Peyer's patch (tissue), 4 donors: ENCODE data around the gene KLHL40. TPM values are rescaled to one million over a fixed set of nuclear protein-coding genes. Genes with fewer than 3 reads are reported as not detected.

ENCODE experiments used
- DNase-seq, 3 donors: peaks; one replicate each; pipeline ENCODE4 v3.0.0-alpha.2; 2017 to 2019
- H3K27ac ChIP-seq, 4 donors: fragments of 200-600 bp; sonication (generic); one replicate each; pipeline ENCODE4 v1.5.1; 2016 to 2019
- H3K27me3 ChIP-seq, 2 donors: fragments of 200-600 bp; sonication (generic); one replicate each; pipeline ENCODE4 v1.5.1; 2019
- H3K36me3 ChIP-seq, 3 donors: fragments of 200-600 bp; sonication (generic); one replicate each; pipeline ENCODE4 v1.5.1; 2016 to 2019
- H3K4me1 ChIP-seq, 4 donors: fragments of 200-600 bp; sonication (generic); one replicate each; pipeline ENCODE4 v1.5.1; 2016 to 2019
- H3K4me3 ChIP-seq, 4 donors: fragments of 200-600 bp; sonication (generic); 1 replicate in 3 of 4; 2 replicates in 1 of 4; pipeline ENCODE4 v1.5.1; 2016 to 2019; ENCODE audit warnings: mild to moderate bottlenecking in 1 of 4
- H3K9me3 ChIP-seq, 4 donors: fragments of 200-600 bp; sonication (generic); one replicate each; pipeline ENCODE4 v1.5.1; 2016 to 2019; ENCODE audit warnings: mild to moderate bottlenecking in 1 of 4
- CTCF ChIP-seq, 6 experiments: fragments of 450-650 bp in 4 of 6; fragments of 200-600 bp in 2 of 6; sonication (generic) in 1 of 6; IDR thresholded peaks; one replicate each; pipeline ENCODE4 v1.5.1; 2017 to 2019; ENCODE audit warnings: antibody characterized with exemption in 6 of 6, mild to moderate bottlenecking in 3 of 6, moderate library complexity in 1 of 6
- POLR2A ChIP-seq, 2 donors: fragments of 450-650 bp; IDR thresholded peaks; one replicate each; pipeline ENCODE4 v1.5.1; 2017; ENCODE audit warnings: antibody characterized with exemption in 2 of 2, mild to moderate bottlenecking in 2 of 2, moderate library complexity in 2 of 2
- total RNA-seq, 4 donors: library from RNA; depleted of rRNA; stranded (reverse); fragments of >200 nt; gene quantifications; one replicate each; pipeline ENCODE4 v1.1.0, GENCODE V29; 2016

Gene KLHL40
- total RNA-seq, 4 donors from 2014 or later = not detected

- H3K9me3 ChIP-seq = no peaks in the 10 kb centered on the region
- H3K27me3 ChIP-seq = no peaks in the 10 kb centered on the region
- H3K4me1 ChIP-seq = no peaks in the 10 kb centered on the region
- TF ChIP-seq POLR2A (IDR thresholded peaks at IDR 0.05) (no peak), CTCF (IDR thresholded peaks at IDR 0.05) (no peak)
- H3K36me3 ChIP-seq = no peaks in the 10 kb centered on the region
- DNase-seq = no peak
- no peak overlapping the region for H3K4me3 ChIP-seq
- no peak overlapping the region for H3K27ac ChIP-seq
Observed at GRCh38 chr3:42662037-42662812, 23.1 kb upstream of the KLHL40 start.

GRCh38 chr3:42662813-42663535, 22.4 kb upstream of the KLHL40 start:
- H3K36me3 ChIP-seq = no peaks in the 10 kb centered on the region
- peaks cover 0 to 4% (median 0%) of the 10 kb centered on the region in 4 donors for H3K4me1 ChIP-seq
- no peak for TF ChIP-seq POLR2A (IDR thresholded peaks at IDR 0.05)
- TF ChIP-seq CTCF (IDR thresholded peaks at IDR 0.05) = no peak
- no peak overlapping the region for H3K4me3 ChIP-seq
- DNase-seq = no peak
- no peaks in the 10 kb centered on the region for H3K27me3 ChIP-seq
- H3K9me3 ChIP-seq = no peaks in the 10 kb centered on the region
- H3K27ac ChIP-seq = no peak overlapping the region

- Histone ChIP-seq H3K27me3 (no peaks in the 10 kb centered on the region), H3K36me3 (no peaks in the 10 kb centered on the region), H3K9me3 (no peaks in the 10 kb centered on the region), H3K4me1 (peaks cover 0 to 4% (median 0%) of the 10 kb centered on the region in 4 donors), H3K4me3 (peak overlapping the region in 1 of 4 donors; percentile 32), H3K27ac (peak overlapping the region in 1 of 4 donors; percentile 53)
- TF ChIP-seq CTCF (IDR thresholded peaks at IDR 0.05) = no peak
- TF ChIP-seq POLR2A (IDR thresholded peaks at IDR 0.05) = no peak
- DNase-seq = peak in 2 of 3 donors; percentile 65 to 73
Observed at GRCh38 chr3:42663581-42664437, 21.5 kb upstream of the KLHL40 start.

- TF ChIP-seq CTCF (IDR thresholded peaks at IDR 0.05) (no peak), POLR2A (IDR thresholded peaks at IDR 0.05) (no peak)
- Histone ChIP-seq H3K27me3 (no peaks in the 10 kb centered on the region), H3K36me3 (no peaks in the 10 kb centered on the region), H3K4me1 (peaks cover 0 to 4% (median 0%) of the 10 kb centered on the region in 4 donors), H3K4me3 (peak overlapping the region in 1 of 4 donors; percentile 32), H3K27ac (peak overlapping the region in 1 of 4 donors; percentile 53), H3K9me3 (no peaks in the 10 kb centered on the region)
- DNase-seq = peak in 1 of 3 donors; percentile 43
Observed at GRCh38 chr3:42664438-42664803, 20.9 kb upstream of the KLHL40 start.
